Glutamatergic neuron (in vitro differentiated cells): ENCODE measurements around the gene TNKS2. TPM values are rescaled to one million over a fixed set of nuclear protein-coding genes. Genes with fewer than 3 reads are reported as not detected.

Experiments used
- DNase-seq: peaks from one replicate; pipeline ENCODE4 v3.0.0; 2022
- H3K27ac Mint-ChIP-seq: one replicate; pipeline ENCODE4 v1.8.0; 2020; ENCODE audit warnings: mild to moderate bottlenecking, mixed read lengths, inconsistent platforms; ENCODE audit not compliant: unreplicated experiment
- H3K27me3 Mint-ChIP-seq: one replicate; pipeline ENCODE4 v1.8.0; 2020; ENCODE audit warnings: mild to moderate bottlenecking, moderate library complexity, mixed read lengths, inconsistent platforms; ENCODE audit not compliant: unreplicated experiment
- H3K36me3 Mint-ChIP-seq: one replicate; pipeline ENCODE4 v1.8.0; 2020; ENCODE audit warnings: mild to moderate bottlenecking, mixed read lengths, inconsistent platforms; ENCODE audit not compliant: unreplicated experiment
- H3K4me1 Mint-ChIP-seq: one replicate; pipeline ENCODE4 v1.8.0; 2020; ENCODE audit warnings: mild to moderate bottlenecking, low read depth, mixed read lengths, inconsistent platforms; ENCODE audit not compliant: unreplicated experiment
- H3K4me3 Mint-ChIP-seq: one replicate; pipeline ENCODE4 v1.8.0; 2020; ENCODE audit warnings: mild to moderate bottlenecking, mixed read lengths, inconsistent platforms; ENCODE audit not compliant: unreplicated experiment
- H3K9me3 Mint-ChIP-seq: one replicate; pipeline ENCODE4 v1.8.0; 2020; ENCODE audit warnings: mild to moderate bottlenecking, moderate library complexity, mixed read lengths, inconsistent platforms; ENCODE audit not compliant: unreplicated experiment
- total RNA-seq: library from RNA; stranded (reverse); fragmentation: NEBNext Ultra II Directional; extraction: Animal tissue kit (Norgen Biotek cat#: 25700); gene quantifications from one replicate; pipeline ENCODE4 v1.2.1, GENCODE V29; 2021; ENCODE audit not compliant: unreplicated experiment
- TF ChIP-seq, protein P1 (sequence below): fragments of 200-600 bp; sonication (generic); IDR thresholded peaks from one replicate; pipeline ENCODE4 v1.5.0; 2021; ENCODE audit not compliant: partially characterized antibody, unreplicated experiment

The TNKS2 gene
- total RNA-seq, 1 donor from 2014 or later, result 60.4 TPM

DNA sequence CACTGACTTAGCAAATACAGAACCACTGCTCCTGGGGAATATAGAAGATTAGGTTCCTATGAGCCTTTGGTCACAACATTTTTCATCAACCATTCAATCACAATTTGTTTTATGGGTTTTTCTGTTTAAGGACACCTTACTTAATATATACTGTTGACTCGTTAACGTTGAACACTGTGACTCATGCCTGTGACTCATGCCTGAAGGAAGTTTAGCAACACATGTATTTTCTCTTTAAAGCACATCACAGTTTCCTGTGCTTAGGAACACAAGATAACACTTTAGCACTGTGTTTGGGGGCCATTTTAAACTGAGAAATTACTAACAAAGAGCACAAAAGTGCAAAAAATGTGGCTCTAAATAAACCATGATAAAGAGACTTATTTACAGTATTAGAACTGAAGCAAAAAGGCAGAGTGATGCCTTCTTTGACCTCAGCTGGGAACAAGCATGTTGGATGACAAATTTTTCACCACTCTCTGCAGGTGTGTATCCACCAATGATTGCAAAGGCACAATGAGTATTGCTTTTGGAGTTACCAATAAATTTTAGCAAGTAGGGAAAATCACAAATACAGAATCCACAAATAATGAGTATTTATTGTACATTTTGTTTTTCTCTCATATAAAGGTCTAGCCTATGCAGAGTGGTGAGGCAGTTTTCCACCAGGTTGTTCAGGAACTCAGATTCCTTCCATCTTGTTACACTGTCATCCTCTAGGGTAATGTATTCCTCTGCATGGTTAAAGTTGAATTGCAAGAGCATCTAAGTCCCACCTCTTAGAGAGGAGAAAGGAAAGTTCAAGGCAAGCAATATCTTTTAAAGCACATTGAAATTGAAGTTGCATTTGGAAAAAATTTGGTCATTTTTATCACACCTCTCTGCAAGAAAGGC lies 103.8 kb downstream of the TNKS2 start:
- Mint-ChIP-seq H3K27ac (no peak overlapping the region), H3K4me1 (no peaks in the 10 kb centered on the region), H3K4me3 (no peak overlapping the region), H3K36me3 (no peaks in the 10 kb centered on the region), H3K27me3 (no peaks in the 10 kb centered on the region), H3K9me3 (no peaks in the 10 kb centered on the region)
- DNase-seq, result no peak
- TF ChIP-seq, protein P1, sequence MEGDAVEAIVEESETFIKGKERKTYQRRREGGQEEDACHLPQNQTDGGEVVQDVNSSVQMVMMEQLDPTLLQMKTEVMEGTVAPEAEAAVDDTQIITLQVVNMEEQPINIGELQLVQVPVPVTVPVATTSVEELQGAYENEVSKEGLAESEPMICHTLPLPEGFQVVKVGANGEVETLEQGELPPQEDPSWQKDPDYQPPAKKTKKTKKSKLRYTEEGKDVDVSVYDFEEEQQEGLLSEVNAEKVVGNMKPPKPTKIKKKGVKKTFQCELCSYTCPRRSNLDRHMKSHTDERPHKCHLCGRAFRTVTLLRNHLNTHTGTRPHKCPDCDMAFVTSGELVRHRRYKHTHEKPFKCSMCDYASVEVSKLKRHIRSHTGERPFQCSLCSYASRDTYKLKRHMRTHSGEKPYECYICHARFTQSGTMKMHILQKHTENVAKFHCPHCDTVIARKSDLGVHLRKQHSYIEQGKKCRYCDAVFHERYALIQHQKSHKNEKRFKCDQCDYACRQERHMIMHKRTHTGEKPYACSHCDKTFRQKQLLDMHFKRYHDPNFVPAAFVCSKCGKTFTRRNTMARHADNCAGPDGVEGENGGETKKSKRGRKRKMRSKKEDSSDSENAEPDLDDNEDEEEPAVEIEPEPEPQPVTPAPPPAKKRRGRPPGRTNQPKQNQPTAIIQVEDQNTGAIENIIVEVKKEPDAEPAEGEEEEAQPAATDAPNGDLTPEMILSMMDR, result no peak

DNA sequence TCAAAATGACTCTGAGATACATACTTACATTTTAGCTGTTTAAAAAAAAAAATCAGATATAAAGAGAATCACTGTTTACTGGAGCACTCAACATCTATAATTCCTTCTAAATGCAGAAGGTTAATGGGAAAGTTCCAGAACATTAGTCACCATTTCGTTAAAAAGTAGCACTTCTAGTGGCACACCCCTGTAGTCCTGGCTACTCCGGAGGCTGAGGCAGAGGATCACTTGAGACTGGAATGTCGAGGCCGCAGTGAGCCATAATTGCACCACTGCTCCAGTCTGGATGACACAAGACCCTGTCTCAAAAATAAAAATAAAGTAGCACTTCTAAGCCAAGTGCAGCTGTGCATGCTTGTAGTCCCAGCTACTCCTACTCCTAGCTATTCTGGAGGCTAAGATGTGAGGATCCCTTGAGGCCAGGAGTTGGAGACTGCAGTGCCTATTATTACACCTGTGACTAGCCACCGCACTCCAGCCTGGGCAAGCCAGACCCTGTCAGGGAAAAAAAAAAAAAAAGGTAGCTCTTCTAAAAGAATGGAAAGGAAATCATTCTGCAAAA lies 108.9 kb downstream of the TNKS2 start:
- H3K9me3 Mint-ChIP-seq, result peaks cover 10% of the 10 kb centered on the region
- no peaks in the 10 kb centered on the region for H3K36me3 Mint-ChIP-seq
- H3K4me1 Mint-ChIP-seq, result peaks cover 5% of the 10 kb centered on the region

DNA sequence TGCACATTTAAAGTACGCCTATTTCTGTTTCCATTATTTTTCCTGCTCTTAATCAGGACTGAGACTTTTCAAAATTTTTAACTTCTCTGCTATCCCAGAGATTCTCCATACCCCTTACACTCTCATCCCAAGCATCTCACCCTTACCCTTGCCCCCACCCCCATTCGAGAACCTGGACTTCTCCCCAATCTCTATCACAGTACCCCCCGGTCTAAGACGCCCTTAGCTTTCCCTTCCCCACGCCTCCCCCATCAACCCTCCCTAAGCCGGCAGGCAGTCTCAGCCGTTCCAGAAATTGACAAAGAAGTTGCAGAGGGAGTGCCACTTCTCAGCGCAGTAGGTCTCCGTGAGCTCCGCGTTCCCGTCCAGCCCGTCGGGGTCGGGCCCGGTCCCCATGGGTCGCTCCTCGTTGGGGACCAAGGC lies 109.7 kb downstream of the TNKS2 start:
- peaks cover 12% of the 10 kb centered on the region for H3K27me3 Mint-ChIP-seq
- DNase-seq, result no peak
- TF ChIP-seq, protein P1, result no peak

More for the DNA sequence above, 108.9 kb downstream of the TNKS2 start:
- no peak overlapping the region for H3K27ac Mint-ChIP-seq
- H3K27me3 Mint-ChIP-seq, result peaks cover 12% of the 10 kb centered on the region
- TF ChIP-seq, protein P1, result no peak
- no peak for DNase-seq
- H3K4me3 Mint-ChIP-seq, result peak overlapping the region; percentile 93

DNA sequence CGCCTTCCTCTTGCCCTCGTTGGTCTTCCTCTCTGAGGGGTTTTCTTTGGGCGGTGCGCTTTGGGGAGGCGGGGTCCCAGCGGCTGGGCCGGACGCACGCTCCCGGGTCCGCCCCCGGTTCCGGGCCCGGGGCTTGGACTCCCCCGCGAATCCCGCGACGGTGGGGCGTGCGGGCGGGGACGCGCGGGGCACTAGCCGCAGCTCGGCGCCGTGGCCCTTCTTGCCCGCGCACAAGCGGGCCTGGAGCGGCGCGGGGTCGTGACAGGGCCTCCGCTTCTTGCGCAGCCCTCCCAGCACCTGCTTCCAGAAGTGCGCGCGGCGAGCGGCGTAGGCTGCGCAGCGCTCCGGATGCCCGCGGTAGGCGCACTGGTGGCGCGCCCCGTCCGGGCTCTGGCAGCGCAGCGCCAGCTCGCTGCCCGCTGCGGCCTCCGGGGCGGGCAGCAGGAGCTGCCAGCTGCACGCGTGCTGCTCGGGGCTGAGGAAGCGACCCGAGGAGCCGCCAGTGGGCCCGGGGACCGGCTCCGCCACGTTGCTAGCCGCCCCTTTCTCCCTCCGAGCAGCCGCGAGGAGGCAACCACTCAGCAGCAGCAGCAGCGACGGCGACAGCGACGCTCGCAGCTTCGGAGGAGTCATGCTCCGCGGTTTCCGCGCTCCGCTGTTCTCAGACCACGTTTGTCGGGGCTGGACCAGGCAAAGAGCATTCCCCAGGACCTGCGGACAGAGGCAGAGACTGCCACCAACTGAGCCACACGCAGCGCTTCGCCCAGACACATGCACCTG lies 110.3 kb downstream of the TNKS2 start:
- peaks cover 5% of the 10 kb centered on the region for H3K4me1 Mint-ChIP-seq
- H3K27ac Mint-ChIP-seq, result peak overlapping the region; percentile 77
- H3K4me3 Mint-ChIP-seq, result peak overlapping the region; percentile 95
- peaks cover 10% of the 10 kb centered on the region for H3K9me3 Mint-ChIP-seq
- peaks cover 12% of the 10 kb centered on the region for H3K27me3 Mint-ChIP-seq
- TF ChIP-seq, protein P1, result no peak
- H3K36me3 Mint-ChIP-seq, result no peaks in the 10 kb centered on the region
- DNase-seq, result peak; percentile 84

More for the DNA sequence above, 109.7 kb downstream of the TNKS2 start:
- peaks cover 10% of the 10 kb centered on the region for H3K9me3 Mint-ChIP-seq
- peak overlapping the region; percentile 93 for H3K4me3 Mint-ChIP-seq
- peaks cover 5% of the 10 kb centered on the region for H3K4me1 Mint-ChIP-seq
- no peaks in the 10 kb centered on the region for H3K36me3 Mint-ChIP-seq
- H3K27ac Mint-ChIP-seq, result peak overlapping the region; percentile 78
